HL-60/S4 (cell line): Measurements from ENCODE around the gene VLDLR.

Experiments
- in situ Hi-C: fragments of 300-500 bp; cut with MboI; formaldehyde crosslinking; loops from 2 replicates; pipeline ENCODE4 v1.14.3; 2022; ENCODE audit warnings: low sequenced_read_pairs

VLDLR gene

GRCh38 chr9:2620919-2621721 is 467 bp upstream of the VLDLR start:
- in situ Hi-C loops, result no loop called here

- in situ Hi-C loops, result no loop called here
Measured at GRCh38 chr9:2622461-2623287, 1.1 kb downstream of the VLDLR start.

- in situ Hi-C loops, result no loop called here
Measured at GRCh38 chr9:2623288-2624050, 1.9 kb downstream of the VLDLR start.

- in situ Hi-C loops, result no loop called here
Measured at GRCh38 chr9:2624051-2624682, 2.6 kb downstream of the VLDLR start.

GRCh38 chr9:2625427-2625826 is 3.8 kb downstream of the VLDLR start:
- in situ Hi-C loops, result no loop called here

- in situ Hi-C loops, result no loop called here
Measured at GRCh38 chr9:2628919-2629318, 7.3 kb downstream of the VLDLR start.

- in situ Hi-C loops, result no loop called here
Measured at GRCh38 chr9:2630158-2630557, 8.6 kb downstream of the VLDLR start.

- in situ Hi-C loops, result no loop called here
Measured at GRCh38 chr9:2631263-2631662, 9.7 kb downstream of the VLDLR start.

GRCh38 chr9:2634153-2634552 is 12.6 kb downstream of the VLDLR start:
- in situ Hi-C loops, result no loop called here

- in situ Hi-C loops, result no loop called here
Measured at GRCh38 chr9:2634818-2635217, 13.2 kb downstream of the VLDLR start.

GRCh38 chr9:2635922-2636321 is 14.3 kb downstream of the VLDLR start:
- in situ Hi-C loops, result no loop called here

GRCh38 chr9:2637390-2637789 is 15.8 kb downstream of the VLDLR start:
- in situ Hi-C loops, result no loop called here

- in situ Hi-C loops, result no loop called here
Measured at GRCh38 chr9:2638871-2639673, 17.5 kb downstream of the VLDLR start.

- in situ Hi-C loops, result no loop called here
Measured at GRCh38 chr9:2639786-2640185, 18.2 kb downstream of the VLDLR start.

- in situ Hi-C loops, result no loop called here
Measured at GRCh38 chr9:2640570-2640969, 19.0 kb downstream of the VLDLR start.

- in situ Hi-C loops, result no loop called here
Measured at GRCh38 chr9:2641033-2641432, 19.4 kb downstream of the VLDLR start.

- in situ Hi-C loops, result no loop called here
Measured at GRCh38 chr9:2642068-2642467, 20.5 kb downstream of the VLDLR start.

GRCh38 chr9:2645569-2645968 is 24.0 kb downstream of the VLDLR start:
- in situ Hi-C loops, result no loop called here

GRCh38 chr9:2655411-2655901 is 33.9 kb downstream of the VLDLR start:
- in situ Hi-C loops, result no loop called here

- in situ Hi-C loops, result no loop called here
Measured at GRCh38 chr9:2657427-2657826, 35.8 kb downstream of the VLDLR start.
